ENCODE measurements around the gene CYP2C19.

Gene CYP2C19

GRCh38 chr10:94853065-94853464 is 90.6 kb downstream of the CYP2C19 start:
- Histone ChIP-seq H3K4me3 (ENCODE audit: low read length) (no peak overlapping the region), H3K4me2 (ENCODE audit: low read length) (no peak overlapping the region), H3K9me3 (ENCODE audit: control insufficient read depth, insufficient read depth, low read length) (no peaks in the 10 kb centered on the region), H3K9me2 (replicated peaks; ENCODE audit: control insufficient read depth, low read length) (no peaks in the 10 kb centered on the region), H3K79me2 (ENCODE audit: control insufficient read depth, low read length) (no peaks in the 10 kb centered on the region), H4K20me1 (ENCODE audit: control insufficient read depth, insufficient read depth, low read depth, low read length) (no peaks in the 10 kb centered on the region), H3K27me3 (ENCODE audit: control insufficient read depth, low read length) (no peaks in the 10 kb centered on the region), H3F3A (ENCODE audit: control insufficient read depth, insufficient read depth) (no peaks in the 10 kb centered on the region), H3K36me3 (ENCODE audit: control insufficient read depth, low read length) (no peaks in the 10 kb centered on the region), H3K27ac (ENCODE audit: low read depth, low read length) (no peak overlapping the region), H3K4me1 (ENCODE audit: control insufficient read depth, low read length) (no peaks in the 10 kb centered on the region)
- TF ChIP-seq CTCF (IDR thresholded peaks at IDR 0.05; ENCODE audit: low read depth, low read length, poor library complexity, severe bottlenecking) (no peak), EZH2phosphoT487 (IDR thresholded peaks at IDR 0.05; ENCODE audit: borderline replicate concordance, low read length) (no peak)

DNA sequence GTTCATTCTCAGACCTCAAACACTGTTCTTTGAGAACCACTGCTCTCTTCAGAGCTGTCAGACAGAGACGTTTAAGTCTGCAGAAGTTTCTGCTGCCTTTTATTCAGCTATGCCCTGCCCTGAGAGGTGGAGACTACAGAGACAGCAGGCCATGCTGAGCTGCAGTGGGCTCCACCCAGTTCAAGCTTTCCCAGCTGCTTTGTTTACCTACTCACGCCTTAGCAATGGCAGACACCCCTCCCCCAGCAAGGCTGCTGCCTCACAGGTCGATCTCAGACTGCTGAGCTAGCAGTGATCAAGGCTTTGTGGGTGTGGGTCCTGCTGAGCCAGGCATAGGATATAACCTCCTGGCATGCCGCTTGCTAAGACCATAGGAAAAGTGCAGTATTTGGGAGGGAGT is 95.5 kb downstream of the CYP2C19 start:
- no peaks in the 10 kb centered on the region for H3K4me1 ChIP-seq (ENCODE audit: control insufficient read depth, low read length)
- H3K27ac ChIP-seq (ENCODE audit: low read depth, low read length), result no peak overlapping the region
- TF ChIP-seq EZH2phosphoT487 (IDR thresholded peaks at IDR 0.05; ENCODE audit: borderline replicate concordance, low read length), result no peak
- TF ChIP-seq CTCF (IDR thresholded peaks at IDR 0.05; ENCODE audit: low read depth, low read length, poor library complexity, severe bottlenecking), result no peak
- no peaks in the 10 kb centered on the region for H3K79me2 ChIP-seq (ENCODE audit: control insufficient read depth, low read length)
- H3F3A ChIP-seq (ENCODE audit: control insufficient read depth, insufficient read depth), result no peaks in the 10 kb centered on the region
- H4K20me1 ChIP-seq (ENCODE audit: control insufficient read depth, insufficient read depth, low read depth, low read length), result no peaks in the 10 kb centered on the region
- no peaks in the 10 kb centered on the region for H3K9me2 ChIP-seq (replicated peaks; ENCODE audit: control insufficient read depth, low read length)
- no peak overlapping the region for H3K4me2 ChIP-seq (ENCODE audit: low read length)
- H3K9me3 ChIP-seq (ENCODE audit: control insufficient read depth, insufficient read depth, low read length), result no peaks in the 10 kb centered on the region
- H3K4me3 ChIP-seq (ENCODE audit: low read length), result no peak overlapping the region
- H3K27me3 ChIP-seq (ENCODE audit: control insufficient read depth, low read length), result no peaks in the 10 kb centered on the region
- no peaks in the 10 kb centered on the region for H3K36me3 ChIP-seq (ENCODE audit: control insufficient read depth, low read length)

DNA sequence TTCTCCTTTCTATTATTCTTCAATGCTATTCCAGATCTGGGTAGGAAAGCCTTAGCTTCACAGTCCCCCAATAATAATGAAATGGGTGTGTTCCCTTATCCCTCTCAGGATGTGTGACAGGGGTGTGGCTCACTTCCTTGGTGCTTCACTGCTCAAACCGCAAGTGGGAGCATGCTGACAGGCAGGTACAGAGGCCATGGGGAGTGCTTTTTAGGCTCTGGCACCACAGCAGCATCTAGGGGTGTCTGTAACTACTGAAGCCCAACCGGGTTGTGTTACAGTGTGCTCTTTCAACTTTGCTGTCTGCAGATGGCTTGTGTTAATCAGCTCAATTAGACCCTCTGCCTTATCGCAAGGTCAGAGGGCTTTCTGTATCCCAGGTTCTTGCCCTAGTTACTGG is 96.6 kb downstream of the CYP2C19 start:
- Histone ChIP-seq H3K79me2 (ENCODE audit: control insufficient read depth, low read length) (no peaks in the 10 kb centered on the region), H3F3A (ENCODE audit: control insufficient read depth, insufficient read depth) (no peaks in the 10 kb centered on the region), H3K4me3 (ENCODE audit: low read length) (no peak overlapping the region), H3K27me3 (ENCODE audit: control insufficient read depth, low read length) (no peaks in the 10 kb centered on the region), H4K20me1 (ENCODE audit: control insufficient read depth, insufficient read depth, low read depth, low read length) (no peaks in the 10 kb centered on the region), H3K4me2 (ENCODE audit: low read length) (no peak overlapping the region), H3K9me3 (ENCODE audit: control insufficient read depth, insufficient read depth, low read length) (no peaks in the 10 kb centered on the region), H3K27ac (ENCODE audit: low read depth, low read length) (no peak overlapping the region), H3K9me2 (replicated peaks; ENCODE audit: control insufficient read depth, low read length) (no peaks in the 10 kb centered on the region), H3K36me3 (ENCODE audit: control insufficient read depth, low read length) (no peaks in the 10 kb centered on the region), H3K4me1 (ENCODE audit: control insufficient read depth, low read length) (no peaks in the 10 kb centered on the region)
- TF ChIP-seq CTCF (IDR thresholded peaks at IDR 0.05; ENCODE audit: low read depth, low read length, poor library complexity, severe bottlenecking) (no peak), EZH2phosphoT487 (IDR thresholded peaks at IDR 0.05; ENCODE audit: borderline replicate concordance, low read length) (no peak)

GRCh38 chr10:94878649-94879048 is 116.2 kb downstream of the CYP2C19 start:
- peaks cover 5% of the 10 kb centered on the region; the same call in 1 of the 2 replicates for H3K27me3 ChIP-seq (ENCODE audit: control insufficient read depth, low read length)
- no peaks in the 10 kb centered on the region for H3K4me1 ChIP-seq (ENCODE audit: control insufficient read depth, low read length)
- no peaks in the 10 kb centered on the region for H3K36me3 ChIP-seq (ENCODE audit: control insufficient read depth, low read length)
- H3F3A ChIP-seq (ENCODE audit: control insufficient read depth, insufficient read depth), result no peaks in the 10 kb centered on the region
- H3K4me3 ChIP-seq (ENCODE audit: low read length), result no peak overlapping the region
- H3K79me2 ChIP-seq (ENCODE audit: control insufficient read depth, low read length), result no peaks in the 10 kb centered on the region
- H3K4me2 ChIP-seq (ENCODE audit: low read length), result no peak overlapping the region
- H3K9me3 ChIP-seq (ENCODE audit: control insufficient read depth, insufficient read depth, low read length), result no peaks in the 10 kb centered on the region
- no peak overlapping the region for H3K27ac ChIP-seq (ENCODE audit: low read depth, low read length)
- no peaks in the 10 kb centered on the region for H3K9me2 ChIP-seq (replicated peaks; ENCODE audit: control insufficient read depth, low read length)
- no peak for TF ChIP-seq CTCF (IDR thresholded peaks at IDR 0.05; ENCODE audit: low read depth, low read length, poor library complexity, severe bottlenecking)
- TF ChIP-seq EZH2phosphoT487 (IDR thresholded peaks at IDR 0.05; ENCODE audit: borderline replicate concordance, low read length), result no peak
- no peaks in the 10 kb centered on the region for H4K20me1 ChIP-seq (ENCODE audit: control insufficient read depth, insufficient read depth, low read depth, low read length)
